ENCODE results near the gene BCL7C. TPM values are rescaled to one million over a fixed set of nuclear protein-coding genes. Genes with fewer than 3 reads are reported as not detected.

The BCL7C gene
- total and polyA plus RNA-seq, 2 of the 8 experiments (the other 6 are each of a cell fraction or from before 2014, with no cell fraction given): 8.6 to 17.2 TPM

- peak in 1 of 3 experiments; percentile 11; a peak in 1 of 4 replicates for TF ChIP-seq CTCF (IDR thresholded peaks at IDR 0.05; ENCODE audit: control extremely low read depth in 1 of 3, insufficient read depth in 1 of 3, low read depth in 1 of 3, low read length in 3 of 3)
- TF ChIP-seq BRCA1 (IDR thresholded peaks at IDR 0.05; ENCODE audit: low read depth, low read length): no peak
- TF ChIP-seq POLR2AphosphoS5 (IDR thresholded peaks at IDR 0.05; ENCODE audit: low read depth, low read length): peak; percentile 90
- no peak for TF ChIP-seq POU5F1 (IDR thresholded peaks at IDR 0.05; ENCODE audit: low read depth, low read length)
- no peak; the same call in 1 of the 2 replicates for TF ChIP-seq BACH1 (IDR thresholded peaks at IDR 0.05; ENCODE audit: low read length)
- TF ChIP-seq CBX5 (IDR thresholded peaks at IDR 0.05; ENCODE audit: low read depth, low read length): no peak
These were observed 18.8 kb downstream of the BCL7C start (continued) for GRCh38 chr16:30874821-30875717.
